GM21390 (cell line): ENCODE measurements around the gene ARHGAP40.

Source experiments
- ATAC-seq: cut with Tn5 transposase; IDR thresholded peaks from one replicate; pipeline ENCODE4 v1.9.1; 2021; ENCODE audit not compliant: unreplicated experiment

The ARHGAP40 gene

DNA sequence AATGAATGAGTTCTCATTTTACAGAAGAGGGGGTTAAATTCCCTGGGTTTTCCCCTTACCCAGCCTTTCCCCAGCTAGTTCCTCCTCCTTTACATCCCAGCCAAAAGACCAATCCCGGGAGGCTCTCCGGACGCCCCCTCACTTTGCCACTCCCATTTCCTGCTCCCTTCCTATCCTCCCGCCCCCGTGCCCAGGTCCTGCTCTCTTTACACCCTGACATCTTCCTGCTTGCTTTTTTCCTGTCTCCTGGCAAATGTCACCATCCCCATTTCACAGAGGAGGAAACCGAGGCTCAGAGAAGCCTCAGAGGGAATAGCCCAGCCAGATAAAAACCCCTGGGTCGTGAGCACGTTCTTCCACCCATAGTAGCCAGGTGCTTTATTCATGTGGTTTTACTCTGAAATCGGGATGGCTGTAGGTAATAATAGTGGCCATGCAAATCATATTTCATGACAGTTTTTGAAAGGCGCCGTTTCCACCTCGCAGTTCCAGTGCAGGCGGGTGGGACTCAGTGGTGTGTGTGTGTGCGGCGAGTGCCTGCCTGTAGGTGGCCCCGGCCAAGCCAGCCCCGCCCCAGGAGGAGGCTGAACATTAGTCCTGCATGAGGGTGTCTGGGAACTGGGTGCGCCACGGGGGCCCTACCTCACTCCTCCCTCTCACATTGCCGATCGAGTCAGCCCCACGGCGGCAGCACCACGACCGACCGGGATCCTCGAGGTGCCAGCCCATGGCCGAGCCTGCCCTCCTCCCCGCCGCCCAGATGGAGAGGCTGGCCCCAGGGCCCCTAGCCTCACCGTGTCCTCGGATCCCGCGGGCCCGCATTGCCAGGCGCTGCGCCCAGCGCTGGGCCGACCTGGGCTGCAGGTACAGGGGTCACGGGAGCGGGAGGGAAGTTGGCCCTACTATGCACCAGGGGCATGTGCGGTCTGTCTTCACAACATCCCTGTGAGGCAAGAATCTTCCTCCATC is at the start of gene ARHGAP40:
TSS of gene ARHGAP40 (plus strand) at position 594 of the 969 bp plus-strand sequence.
- no peak for ATAC-seq

DNA sequence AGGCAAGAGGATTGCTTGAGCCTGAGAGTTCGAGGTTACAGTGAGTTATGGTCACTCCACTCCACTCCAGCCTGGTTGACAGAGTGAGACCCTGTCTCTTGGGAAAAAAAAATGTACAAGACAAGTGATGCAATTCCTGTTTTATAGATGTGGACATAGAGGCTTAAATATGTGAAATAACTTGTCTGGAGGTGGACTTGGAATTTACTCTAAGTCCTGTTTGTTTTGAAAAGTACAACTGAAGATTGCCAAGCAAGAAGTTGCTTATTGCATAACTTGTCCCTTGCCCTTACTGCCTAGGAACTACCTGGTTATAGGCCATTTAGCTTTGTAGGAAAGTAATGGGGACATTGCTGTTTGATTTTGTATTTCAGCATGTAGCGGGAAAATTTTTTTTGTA is 46.6 kb upstream of the ARHGAP40 start:
- ATAC-seq = no peak

DNA sequence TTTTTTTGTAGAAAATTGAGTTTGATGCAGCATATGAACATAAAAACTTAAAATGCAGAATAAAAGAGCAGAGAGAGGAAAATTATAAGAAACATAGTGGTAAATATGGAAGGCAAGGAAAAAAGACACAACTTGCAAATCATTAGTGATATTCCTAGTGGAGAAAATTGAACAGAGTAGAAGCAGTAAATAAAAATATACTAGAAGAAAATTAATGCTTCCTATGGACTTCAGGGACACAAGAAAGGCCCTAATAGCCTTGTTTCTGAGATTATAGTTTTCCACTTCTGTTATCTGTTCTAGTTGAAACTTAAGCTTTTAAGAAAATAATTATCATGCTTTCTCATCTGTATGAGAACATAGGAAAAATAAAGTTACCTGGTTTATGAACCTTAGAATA is 46.2 kb upstream of the ARHGAP40 start:
- no peak for ATAC-seq

DNA sequence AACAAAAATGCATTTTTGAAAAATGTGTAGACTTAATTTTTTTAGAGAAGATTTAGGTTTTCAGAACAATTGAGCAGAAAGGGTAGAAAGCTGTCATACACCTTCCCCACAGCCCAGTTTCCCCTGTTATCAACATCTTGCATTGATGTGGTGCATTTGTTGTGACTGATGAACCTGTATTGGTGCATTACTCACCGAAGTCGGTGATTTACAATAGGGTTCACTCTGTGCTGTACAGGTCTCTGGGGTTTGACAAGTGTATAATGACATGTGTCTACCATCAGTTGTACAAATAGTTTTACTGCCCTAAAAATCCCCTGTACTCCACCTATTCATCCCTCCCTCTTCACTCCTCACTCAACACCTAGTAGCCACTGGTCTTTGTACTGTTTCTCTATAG is 44.4 kb upstream of the ARHGAP40 start:
- ATAC-seq = no peak

DNA sequence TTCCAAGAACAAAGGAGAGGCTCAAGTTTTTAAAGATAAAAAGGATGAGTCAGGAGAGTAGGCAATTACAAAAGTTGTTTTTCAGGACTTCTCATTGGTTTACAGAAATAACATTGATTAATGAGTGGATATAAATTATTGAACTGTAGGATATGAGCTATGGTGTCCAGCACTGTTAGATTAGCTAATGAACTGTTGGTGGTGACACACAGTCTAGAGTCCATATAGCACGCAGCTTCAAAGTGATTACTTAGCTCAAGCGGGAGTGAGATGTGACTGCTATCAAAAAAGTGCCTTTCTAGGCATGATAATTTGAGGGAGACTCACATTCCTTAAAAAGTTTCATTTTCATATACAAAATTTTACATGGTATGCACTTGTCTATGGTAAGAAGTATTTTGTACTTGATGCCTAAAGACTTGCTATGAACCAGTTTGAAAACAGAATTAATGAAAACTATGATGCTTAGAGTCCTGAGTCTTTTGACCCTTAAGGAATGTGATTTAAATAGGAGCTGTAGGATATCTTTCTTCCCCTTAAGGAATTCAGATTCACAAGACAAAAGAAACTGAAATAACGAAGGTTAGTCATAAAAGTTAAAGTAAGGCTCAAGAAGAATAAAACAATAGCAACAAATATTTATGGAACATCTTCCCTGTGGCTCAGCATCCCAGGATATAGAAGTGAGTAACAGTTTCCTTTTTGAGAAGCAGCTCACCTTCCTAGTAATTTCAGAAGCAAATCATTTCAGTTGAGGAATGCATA is 42.8 kb upstream of the ARHGAP40 start:
- ATAC-seq = no peak

DNA sequence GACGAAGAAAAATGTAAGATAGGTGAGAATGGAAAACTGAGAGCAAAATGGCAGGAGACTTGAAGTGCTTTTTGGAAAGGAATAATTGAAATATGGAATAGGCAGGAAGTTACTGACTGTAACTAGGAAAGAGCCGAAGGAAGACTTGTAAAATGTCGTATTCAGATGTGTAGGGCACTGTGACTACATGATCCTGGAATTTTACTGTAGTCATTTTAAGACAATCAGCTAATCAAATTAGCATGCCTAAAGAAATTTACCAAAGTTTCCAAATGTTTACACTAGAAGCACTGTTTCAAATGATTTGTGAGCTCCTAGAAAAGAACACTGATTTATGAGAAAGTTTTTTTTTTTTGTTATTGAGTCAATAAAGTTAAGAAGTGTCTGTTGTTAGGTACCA is 41.8 kb upstream of the ARHGAP40 start:
- ATAC-seq = no peak

DNA sequence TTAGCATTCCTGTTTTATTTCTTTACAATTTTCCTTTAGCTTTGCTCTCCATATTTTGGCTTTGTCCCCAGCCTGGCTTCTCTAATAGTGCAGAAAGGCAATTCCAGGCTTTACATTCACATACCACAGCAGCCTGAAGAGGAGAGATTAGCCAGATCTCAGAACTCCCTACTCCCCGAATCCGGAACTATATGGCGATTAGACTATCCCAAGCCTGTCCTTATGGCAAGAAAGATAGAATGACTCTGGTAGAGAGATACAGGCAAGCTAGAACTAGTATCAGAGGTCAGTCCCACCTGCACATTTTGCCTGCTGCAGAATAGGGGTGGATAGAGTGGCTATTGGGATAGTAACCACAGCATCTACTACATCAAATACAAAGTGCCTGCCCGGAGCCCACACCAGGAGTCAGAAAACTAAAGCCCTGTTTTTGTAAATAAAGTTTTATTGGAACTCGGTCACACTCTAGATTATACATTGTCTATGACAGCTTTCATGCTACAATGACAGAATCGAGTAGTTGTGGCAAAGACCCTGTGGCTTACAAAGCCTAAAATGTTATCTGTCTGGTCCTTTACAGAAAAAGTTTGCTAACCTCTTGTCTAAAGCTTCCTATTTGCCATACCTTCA is 37.7 kb upstream of the ARHGAP40 start:
- ATAC-seq = no peak

DNA sequence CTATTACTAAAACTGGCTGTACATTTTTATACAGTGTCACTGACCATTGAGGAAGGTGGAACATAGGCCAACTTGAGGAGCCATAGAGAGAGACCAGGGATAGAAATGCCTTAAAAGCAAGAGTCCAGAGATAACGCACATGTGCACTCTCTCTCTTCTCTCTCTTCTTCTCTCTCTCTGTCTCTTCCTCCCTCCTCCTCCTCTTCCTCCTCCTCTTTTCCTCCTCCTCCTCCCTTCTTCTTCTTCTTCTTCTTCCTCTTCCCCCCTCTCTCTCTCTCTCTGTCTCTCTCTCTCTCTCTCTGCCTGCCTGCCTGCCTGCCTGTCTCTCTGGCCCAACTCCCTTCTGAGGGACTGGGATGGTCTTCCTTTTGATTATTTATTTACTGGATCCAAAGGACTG is 36.9 kb upstream of the ARHGAP40 start:
- ATAC-seq = no peak

DNA sequence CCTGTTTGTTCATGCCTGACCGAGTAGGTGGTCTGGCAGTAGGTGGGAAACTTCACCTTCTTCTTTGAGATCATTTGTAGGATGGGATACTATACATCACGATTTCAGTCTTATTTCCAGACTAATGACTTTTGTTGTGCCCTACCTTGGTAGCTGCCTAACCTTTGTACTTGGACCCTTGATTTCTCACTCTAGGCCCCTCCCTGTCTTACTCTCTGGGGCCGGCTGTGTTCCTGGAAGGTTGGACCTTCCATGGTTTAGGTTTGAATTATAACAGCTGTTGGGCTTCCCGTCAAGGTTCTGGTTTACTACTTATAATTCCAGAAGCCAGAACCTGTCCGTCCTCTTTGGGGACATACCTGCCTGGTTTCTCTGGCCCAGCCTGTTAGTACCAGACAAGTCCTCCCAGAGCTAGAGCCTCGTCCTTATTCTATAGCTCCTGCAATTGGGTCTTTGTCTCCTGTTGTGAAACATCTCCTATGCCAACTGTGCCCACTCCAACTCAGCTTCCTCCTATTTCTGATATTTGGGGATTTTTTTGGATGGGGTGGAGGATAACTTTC is 35.5 kb upstream of the ARHGAP40 start:
- no peak for ATAC-seq

DNA sequence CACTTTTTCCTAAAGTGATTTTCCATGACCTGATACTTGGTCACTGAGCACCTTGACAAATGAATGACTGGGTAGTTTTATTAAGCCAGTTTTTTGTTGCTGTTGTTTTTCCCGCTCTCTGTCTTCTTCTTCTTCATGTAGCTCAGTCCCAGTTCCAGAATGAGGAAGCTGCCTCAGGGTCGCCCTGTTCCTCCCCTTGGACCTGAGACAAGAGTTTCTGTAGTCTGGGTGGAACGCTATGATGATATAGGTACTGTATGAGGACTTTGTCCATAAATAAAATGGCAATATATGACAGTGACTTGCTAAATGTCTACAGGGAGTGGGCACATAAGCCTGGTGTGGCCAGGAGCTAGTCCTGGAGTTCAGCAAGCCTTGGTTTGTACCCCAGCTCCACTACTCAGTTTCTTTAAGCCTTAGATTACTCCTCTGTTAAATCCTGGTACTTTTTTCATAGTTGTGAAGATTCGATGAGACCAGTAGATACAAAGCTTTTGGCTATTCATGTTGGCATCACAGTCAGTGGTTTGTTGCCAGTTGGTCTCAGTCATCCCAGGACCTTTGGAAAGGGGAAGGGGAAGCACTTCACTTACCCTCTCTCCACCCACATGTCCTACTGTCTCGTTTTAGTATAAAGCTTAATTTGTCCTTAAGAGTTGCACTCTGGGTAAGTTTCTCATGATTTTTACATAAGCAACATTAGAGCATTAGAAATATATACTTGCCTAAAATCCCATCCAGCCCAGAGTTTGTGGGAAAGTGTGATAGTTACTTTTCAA is 31.7 kb upstream of the ARHGAP40 start:
- no peak for ATAC-seq

DNA sequence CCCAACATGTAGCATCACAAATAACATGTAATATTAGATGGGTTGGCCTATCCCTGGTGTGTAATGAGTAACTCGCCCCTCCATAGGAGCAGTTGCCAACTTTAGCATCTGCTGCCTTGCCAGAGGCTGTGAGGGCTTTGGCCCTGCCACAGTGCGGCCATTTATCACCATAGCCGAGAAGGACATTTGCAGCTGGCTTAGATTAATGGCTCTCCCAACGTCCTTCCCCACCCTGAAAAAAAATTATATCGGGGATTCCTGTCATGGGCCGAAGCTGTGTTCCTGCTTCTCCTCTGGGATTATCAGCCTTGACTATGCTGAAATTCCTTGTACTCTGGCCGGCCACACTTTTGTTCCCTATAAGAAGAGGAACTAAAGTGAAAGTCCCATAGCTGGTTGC is 28.2 kb upstream of the ARHGAP40 start:
- ATAC-seq = no peak

DNA sequence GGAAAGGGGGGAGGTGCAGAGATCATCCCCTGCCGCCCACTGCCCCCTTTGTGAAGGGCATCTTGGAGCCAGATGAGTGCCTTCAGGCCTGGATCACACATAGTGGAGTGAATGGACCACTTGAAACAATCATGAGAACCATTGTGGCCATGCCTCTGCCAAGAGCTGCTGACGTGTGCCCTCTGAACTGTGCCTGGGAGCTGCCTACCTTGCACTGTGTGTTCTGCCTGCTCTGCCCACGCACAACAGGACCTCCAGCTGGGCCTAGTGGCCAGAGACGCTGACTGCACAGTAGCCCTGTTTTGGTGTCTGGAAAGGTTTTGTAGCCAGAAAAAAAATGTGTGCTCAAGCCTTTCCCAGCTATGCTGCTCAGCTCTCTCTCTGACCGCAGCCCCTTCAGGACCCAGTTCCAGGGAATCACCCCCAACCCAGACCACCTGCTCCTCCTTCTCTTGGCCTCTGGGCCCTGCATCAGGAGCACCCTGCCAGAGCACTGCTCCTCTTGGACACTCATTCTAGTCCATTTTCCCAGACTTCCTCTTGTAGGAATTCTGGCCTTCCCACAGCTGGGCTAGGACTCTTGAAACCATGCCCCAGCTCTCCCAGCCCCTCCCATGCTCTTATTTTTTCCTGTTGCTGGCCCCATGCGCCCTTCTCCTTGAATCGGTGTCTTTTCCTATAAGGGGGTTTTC is 22.2 kb upstream of the ARHGAP40 start:
- no peak for ATAC-seq

DNA sequence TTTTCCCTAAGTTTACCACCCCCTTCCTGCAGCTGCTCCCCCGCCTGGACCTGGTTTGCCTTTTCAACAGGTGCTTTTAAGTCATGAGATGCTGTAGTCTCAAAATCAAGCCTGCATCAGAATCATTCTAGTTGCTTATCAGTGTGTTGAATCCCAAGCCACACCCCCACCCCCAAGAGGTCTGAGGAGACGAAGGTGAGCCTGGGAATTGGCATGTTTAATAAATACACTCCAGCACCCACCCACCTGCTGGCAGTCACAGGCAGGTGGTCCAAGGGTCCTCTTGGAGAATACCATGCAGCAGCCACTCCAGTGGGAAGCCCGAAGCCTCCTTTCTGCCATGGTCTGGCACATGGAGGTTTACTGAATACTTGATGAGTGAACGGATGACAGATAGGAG is 21.7 kb upstream of the ARHGAP40 start:
- ATAC-seq = no peak

DNA sequence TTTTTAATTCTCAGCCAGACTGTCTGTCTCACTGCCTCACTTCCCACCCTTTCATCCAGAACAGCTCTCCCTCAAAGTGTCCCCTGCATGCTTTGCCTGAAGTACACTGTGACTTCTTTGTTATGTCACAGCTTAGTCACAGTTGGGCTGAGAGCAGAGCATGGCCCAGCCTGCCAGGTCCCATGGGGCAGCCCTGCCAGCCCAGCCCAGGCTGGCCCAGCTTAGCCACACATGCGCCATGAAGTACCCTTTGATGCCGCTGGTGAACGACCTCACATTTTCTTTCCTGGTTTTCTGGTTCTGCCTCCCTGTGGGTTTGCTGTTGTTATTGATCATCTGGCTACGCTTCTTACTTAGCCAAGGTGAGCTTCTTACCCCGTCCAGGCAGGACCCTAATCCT is 20.6 kb upstream of the ARHGAP40 start, which contains the start of gene ADIG:
TSS of gene ADIG (plus strand) at position 185 of the 400 bp plus-strand sequence. CDS start at position 239, 54 bp downstream.
- ATAC-seq = no peak

DNA sequence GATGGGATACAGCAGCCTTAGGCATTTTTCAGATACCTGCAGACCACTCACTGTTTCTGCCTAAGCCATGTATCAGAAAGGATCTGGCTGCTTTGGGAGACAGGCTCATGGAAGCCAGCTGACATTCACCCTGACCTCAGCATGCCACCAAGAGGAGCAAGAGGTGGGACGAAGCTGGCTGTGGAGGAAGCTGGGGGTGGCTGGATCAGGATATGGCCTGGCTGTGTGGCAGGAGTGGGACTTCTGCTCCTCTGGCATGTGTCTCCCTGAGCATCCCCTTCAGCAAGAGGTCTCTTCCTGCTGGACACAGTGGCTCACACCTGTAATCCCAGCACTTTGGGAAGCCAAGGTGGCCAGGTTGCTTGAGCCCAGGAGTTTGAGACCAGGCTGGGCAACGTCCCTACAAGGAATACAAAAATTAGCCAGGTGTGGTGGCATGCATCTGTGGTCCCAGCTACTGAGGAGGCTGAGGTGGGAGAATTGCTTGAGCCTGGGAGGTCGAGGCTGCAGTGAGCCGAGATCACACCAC is 19.7 kb upstream of the ARHGAP40 start:
- no peak for ATAC-seq

DNA sequence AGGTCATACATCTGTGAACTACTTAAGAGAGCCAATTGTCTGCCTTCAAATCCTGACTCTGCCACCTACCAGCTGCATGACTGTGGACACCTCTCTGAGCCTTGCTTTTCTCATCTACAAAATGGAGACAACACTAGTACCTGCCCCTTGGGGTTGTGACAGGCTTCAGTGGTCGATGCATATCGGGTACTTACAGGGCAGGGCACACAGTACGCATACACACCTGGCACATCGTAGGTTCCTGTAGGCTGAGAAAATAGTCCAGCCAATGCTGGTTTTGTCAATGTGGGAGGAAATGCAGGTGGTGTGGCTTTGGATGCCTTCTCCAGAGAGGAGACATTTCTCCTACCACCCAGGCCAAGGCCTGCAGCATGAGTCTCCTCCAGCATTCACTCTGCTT is 18.3 kb upstream of the ARHGAP40 start:
- no peak for ATAC-seq

DNA sequence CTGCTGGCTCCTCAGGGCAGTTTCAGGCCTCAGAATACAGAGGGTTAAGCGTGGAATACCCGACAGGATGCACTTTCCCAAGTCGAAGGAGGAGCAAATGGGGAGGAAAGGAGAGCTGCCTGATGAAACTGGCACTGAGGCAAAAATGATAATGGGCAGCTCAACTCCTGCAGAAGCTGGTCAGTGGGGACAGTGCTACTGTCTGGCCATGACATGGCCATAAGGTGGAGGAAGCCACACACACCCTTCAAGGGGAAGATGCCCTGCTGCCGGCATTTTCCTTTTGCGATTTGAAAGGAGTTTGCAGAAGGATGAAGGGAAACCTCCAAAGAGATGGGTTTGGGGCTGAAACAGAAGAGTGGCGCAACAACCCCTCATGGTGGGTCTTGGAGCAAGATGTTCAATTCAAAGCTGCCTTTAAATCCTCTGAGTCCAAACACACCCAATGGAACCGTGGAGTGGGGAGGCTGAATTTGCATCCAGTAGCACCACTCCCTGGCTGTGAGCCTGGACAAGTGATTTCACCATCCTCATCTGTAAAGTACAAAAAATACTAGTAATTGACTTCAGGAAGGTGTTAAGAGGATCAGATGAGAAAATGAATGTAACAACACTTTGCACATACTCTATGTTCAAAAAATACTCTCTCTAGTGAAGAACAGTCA is 17.4 kb upstream of the ARHGAP40 start:
- ATAC-seq = no peak

DNA sequence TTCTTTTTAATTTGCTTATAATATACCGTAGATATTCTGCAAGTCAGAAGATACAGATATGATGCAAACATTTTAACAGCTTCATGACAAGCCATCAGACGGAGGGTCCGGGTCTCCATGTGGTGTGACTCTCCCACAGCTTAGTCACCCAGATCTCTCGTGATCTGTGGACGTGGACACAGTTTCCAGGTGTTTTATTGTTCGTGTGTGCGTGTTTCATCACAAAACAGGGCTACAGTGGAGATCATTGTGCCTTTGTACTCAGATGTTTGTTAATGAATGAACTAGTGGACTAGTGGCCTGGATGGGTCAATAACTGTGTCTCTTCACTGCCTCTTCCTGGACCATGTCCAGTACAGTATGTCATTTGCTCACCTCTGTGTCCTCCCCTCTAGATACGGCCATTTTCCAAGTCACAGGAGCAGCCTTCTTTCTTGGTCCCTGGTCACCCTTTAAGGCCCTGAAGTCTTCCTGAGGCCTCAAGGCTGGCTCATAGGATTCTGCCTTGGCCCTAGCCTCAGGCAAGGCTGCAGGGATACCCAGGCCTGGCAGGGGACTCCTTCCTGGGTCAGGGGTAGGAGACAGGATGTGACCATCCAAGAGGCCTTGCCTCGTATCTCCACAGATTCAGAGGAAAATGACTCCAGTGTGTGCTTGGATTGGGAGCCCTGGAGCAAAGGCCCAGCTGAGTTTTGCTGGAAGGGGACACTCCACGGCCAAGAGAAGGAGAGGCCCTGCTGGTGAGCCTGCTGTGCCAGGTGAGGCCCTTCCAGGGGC is 16.0 kb upstream of the ARHGAP40 start:
- no peak for ATAC-seq
